GM06990 (cell line): ENCODE results near the gene COL4A2.
"Not testable (repeated sequence)": the region's sequence is repeated elsewhere in the genome, so short reads cannot be mapped to it uniquely, and the experiment has no call there.

ENCODE experiments used
- DNase-seq: peaks from one replicate; pipeline ENCODE4 v3.0.0-alpha.2; 2011; ENCODE audit not compliant: insufficient read length; ENCODE audit errors: extremely low read depth
- H3K27me3 ChIP-seq: replicated peaks from 2 replicates; pipeline ENCODE4 v1.6.0; 2011; ENCODE audit warnings: low read length; ENCODE audit not compliant: control insufficient read depth, insufficient read depth
- H3K36me3 ChIP-seq: 2 replicates; pipeline ENCODE4 v1.5.1; 2011; ENCODE audit warnings: low read length; ENCODE audit not compliant: control insufficient read depth, insufficient read depth
- H3K4me3 ChIP-seq: replicated peaks from 2 replicates; pipeline ENCODE4 v1.5.1; 2011; ENCODE audit warnings: low read depth, mild to moderate bottlenecking, control low read depth, low read length
- CTCF ChIP-seq: IDR thresholded peaks from 2 replicates; pipeline ENCODE4 v1.5.1; 2011; ENCODE audit warnings: low read length, control low read depth, mild to moderate bottlenecking, inconsistent platforms; ENCODE audit not compliant: insufficient read depth, poor library complexity, severe bottlenecking

Gene COL4A2

GRCh38 chr13:110319397-110319773 lies 12.3 kb downstream of the COL4A2 start:
- TF ChIP-seq CTCF, result no peak
- Histone ChIP-seq H3K27me3 (no peaks in the 10 kb centered on the region; the same call in 1 of the 2 replicates), H3K36me3 (no peaks in the 10 kb centered on the region), H3K4me3 (no peak overlapping the region)
- DNase-seq, result no peak

DNA sequence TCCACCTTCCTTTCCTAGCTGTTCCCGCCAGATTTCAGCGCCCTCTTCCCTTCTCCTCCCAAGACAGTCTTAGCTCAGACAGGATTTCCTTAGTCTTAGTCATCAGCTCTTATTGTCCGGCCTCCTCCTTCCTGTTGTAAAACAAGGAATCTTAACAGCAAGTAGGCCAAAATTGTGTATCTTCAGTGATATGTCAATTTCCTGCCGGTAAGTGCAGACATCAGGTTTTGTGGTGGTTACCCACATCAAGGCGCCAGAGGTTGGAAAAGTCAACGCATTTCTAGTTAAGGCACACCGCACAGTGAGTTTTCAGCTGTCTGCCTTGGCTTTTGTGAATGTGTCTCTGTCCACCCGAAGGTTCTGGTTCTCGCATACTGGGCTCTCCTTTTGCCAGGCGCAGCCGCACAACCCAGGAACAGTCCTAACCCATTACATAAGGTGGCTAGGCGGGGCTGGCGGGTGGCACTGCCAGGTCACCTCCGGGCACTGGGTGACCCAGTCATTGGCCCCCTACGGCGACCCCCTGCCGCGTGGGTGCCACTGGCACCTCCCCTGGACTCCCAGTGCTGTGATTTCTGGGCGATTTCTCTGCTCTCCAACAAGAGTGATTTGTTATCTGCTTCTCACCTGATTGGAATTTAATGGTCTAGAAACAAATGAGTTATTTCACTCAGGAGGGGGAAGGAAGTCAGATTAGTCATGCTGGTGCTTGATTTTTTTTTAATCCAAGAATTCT lies 12.9 kb downstream of the COL4A2 start:
- TF ChIP-seq CTCF, result no peak
- H3K27me3 ChIP-seq, result no peaks in the 10 kb centered on the region; the same call in 1 of the 2 replicates
- no peak overlapping the region for H3K4me3 ChIP-seq
- no peaks in the 10 kb centered on the region for H3K36me3 ChIP-seq
- DNase-seq, result no peak

- H3K4me3 ChIP-seq, result no peak overlapping the region
- H3K36me3 ChIP-seq, result no peaks in the 10 kb centered on the region
- no peaks in the 10 kb centered on the region; the same call in 1 of the 2 replicates for H3K27me3 ChIP-seq
- TF ChIP-seq CTCF, result no peak
- DNase-seq, result no peak
These were observed 13.6 kb downstream of the COL4A2 start for GRCh38 chr13:110320645-110321044.

DNA sequence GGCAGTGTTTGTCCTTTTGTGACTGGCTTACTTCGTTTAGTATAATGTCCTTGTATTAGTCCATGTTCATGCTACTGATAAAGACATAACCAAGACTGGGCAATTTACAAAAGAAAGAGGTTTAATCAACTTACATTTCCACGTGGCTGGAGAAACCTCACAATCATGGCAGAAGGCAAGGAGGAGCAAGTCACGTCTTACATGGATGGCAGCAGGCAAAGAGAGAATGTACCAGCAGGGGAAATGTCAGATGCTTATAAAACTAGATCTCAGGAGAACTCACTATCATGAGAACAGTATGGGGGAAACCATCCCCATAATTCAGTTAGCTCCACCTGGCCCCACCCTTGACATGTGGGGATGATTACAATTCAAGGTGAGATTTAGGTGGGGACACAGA lies 14.5 kb downstream of the COL4A2 start:
- not testable (repeated sequence) for H3K36me3 ChIP-seq, H3K27me3 ChIP-seq, DNase-seq, H3K4me3 ChIP-seq

GRCh38 chr13:110322126-110322827 lies 15.2 kb downstream of the COL4A2 start:
- no peaks in the 10 kb centered on the region; the same call in 1 of the 2 replicates for H3K27me3 ChIP-seq
- no peak overlapping the region for H3K4me3 ChIP-seq
- DNase-seq, result no peak
- no peaks in the 10 kb centered on the region for H3K36me3 ChIP-seq
- no peak for TF ChIP-seq CTCF

- no peak for DNase-seq
- Histone ChIP-seq H3K36me3 (no peaks in the 10 kb centered on the region), H3K4me3 (no peak overlapping the region), H3K27me3 (no peaks in the 10 kb centered on the region; the same call in 1 of the 2 replicates)
- no peak for TF ChIP-seq CTCF
These were observed 15.7 kb downstream of the COL4A2 start for GRCh38 chr13:110322828-110323171.
